ENCODE results near the gene THADA. TPM values are rescaled to one million over a fixed set of nuclear protein-coding genes. Genes with fewer than 3 reads are reported as not detected.
A peak's percentile ranks its signal among the peaks of the same experiment; 100 is the strongest.
"Not testable (repeated sequence)": the region's sequence is repeated elsewhere in the genome, so short reads cannot be mapped to it uniquely, and the experiment has no call there.

The THADA gene
- total RNA-seq, 1 donor, result 33.2 TPM

- DNase-seq (ENCODE audit: low read depth), result no peak
- no peak for TF ChIP-seq CTCF (IDR thresholded peaks at IDR 0.05; ENCODE audit: insufficient read depth, low read depth, low read length)
- no peak overlapping the region for H3K4me3 ChIP-seq (ENCODE audit: low read depth, low read length)
Measured at GRCh38 chr2:43557196-43557595, 38.6 kb downstream of the THADA start.

GRCh38 chr2:43556256-43556655 is 39.6 kb downstream of the THADA start:
- no peak overlapping the region for H3K4me3 ChIP-seq (ENCODE audit: low read depth, low read length)
- no peak for TF ChIP-seq CTCF (IDR thresholded peaks at IDR 0.05; ENCODE audit: insufficient read depth, low read depth, low read length)
- no peak for DNase-seq (ENCODE audit: low read depth)

GRCh38 chr2:43553341-43553855 is 42.4 kb downstream of the THADA start:
- TF ChIP-seq CTCF (IDR thresholded peaks at IDR 0.05; ENCODE audit: insufficient read depth, low read depth, low read length), result no peak
- H3K4me3 ChIP-seq (ENCODE audit: low read depth, low read length), result no peak overlapping the region
- no peak for DNase-seq (ENCODE audit: low read depth)

GRCh38 chr2:43551990-43552389 is 43.8 kb downstream of the THADA start:
- no peak for TF ChIP-seq CTCF (IDR thresholded peaks at IDR 0.05; ENCODE audit: insufficient read depth, low read depth, low read length)
- no peak overlapping the region for H3K4me3 ChIP-seq (ENCODE audit: low read depth, low read length)
- DNase-seq (ENCODE audit: low read depth), result no peak

GRCh38 chr2:43548381-43548780 is 47.5 kb downstream of the THADA start:
- not testable (repeated sequence) for DNase-seq (ENCODE audit: low read depth); H3K4me3 ChIP-seq (ENCODE audit: low read depth, low read length)

- peak; percentile 76 for DNase-seq (ENCODE audit: low read depth)
- TF ChIP-seq CTCF (IDR thresholded peaks at IDR 0.05; ENCODE audit: insufficient read depth, low read depth, low read length), result peak; percentile 35
- no peak overlapping the region for H3K4me3 ChIP-seq (ENCODE audit: low read depth, low read length)
Measured at GRCh38 chr2:43542285-43542933, 53.4 kb downstream of the THADA start.

GRCh38 chr2:43541165-43541564 is 54.7 kb downstream of the THADA start:
- no peak overlapping the region for H3K4me3 ChIP-seq (ENCODE audit: low read depth, low read length)
- peak; percentile 48 for DNase-seq (ENCODE audit: low read depth)
- no peak for TF ChIP-seq CTCF (IDR thresholded peaks at IDR 0.05; ENCODE audit: insufficient read depth, low read depth, low read length)

Data from fibroblast of villous mesenchyme (primary cell).